Breast epithelium (tissue), 4 donors: ENCODE data around the gene SUGP2. TPM values are rescaled to one million over a fixed set of nuclear protein-coding genes. Genes with fewer than 3 reads are reported as not detected.

Experiments used
- DNase-seq, 2 donors: peaks; one replicate each; pipeline ENCODE4 v3.0.0-alpha.2; 2019; ENCODE audit warnings: low spot score in 2 of 2
- H3K27ac ChIP-seq, 2 donors: fragments of 200-600 bp; sonication (generic) in 1 of 2; one replicate each; pipeline ENCODE4 v1.5.1; 2016 to 2019; ENCODE audit warnings: mild to moderate bottlenecking in 1 of 2
- H3K27me3 ChIP-seq, 2 donors: fragments of 200-600 bp; sonication (generic) in 1 of 2; one replicate each; pipeline versions ENCODE4 v1.5.1 to v1.6.0; 2017 to 2019; ENCODE audit warnings: control low read depth in 1 of 2, mild to moderate bottlenecking in 1 of 2
- H3K36me3 ChIP-seq: fragments of 200-600 bp; one replicate; pipeline ENCODE4 v1.5.1; 2019
- H3K4me1 ChIP-seq, 2 donors: fragments of 200-600 bp; sonication (generic); one replicate each; pipeline ENCODE4 v1.5.1; 2016 to 2019; ENCODE audit warnings: control low read depth in 1 of 2
- H3K4me3 ChIP-seq, 3 donors: fragments of 200-600 bp; sonication (generic); 1 replicate in 2 of 3; 2 replicates in 1 of 3; pipeline ENCODE4 v1.5.1; 2016 to 2019; ENCODE audit warnings: mild to moderate bottlenecking in 3 of 3, moderate library complexity in 2 of 3
- H3K9me3 ChIP-seq, 2 donors: fragments of 200-600 bp; sonication (generic) in 1 of 2; one replicate each; pipeline ENCODE4 v1.5.1; 2016 to 2019; ENCODE audit warnings: control low read depth in 1 of 2
- CTCF ChIP-seq, 3 donors: fragments of 450-650 bp; IDR thresholded peaks; one replicate each; pipeline ENCODE4 v1.5.1; 2016 to 2017; ENCODE audit warnings: antibody characterized with exemption in 3 of 3, mild to moderate bottlenecking in 3 of 3, moderate library complexity in 3 of 3
- POLR2A ChIP-seq: fragments of 450-650 bp; IDR thresholded peaks from one replicate; pipeline ENCODE4 v1.6.1; 2016; ENCODE audit warnings: antibody characterized with exemption, mild to moderate bottlenecking, moderate library complexity
- POLR2AphosphoS5 ChIP-seq, 3 donors: sonication (generic); formaldehyde crosslinking; IDR thresholded peaks; one replicate each; pipeline ENCODE4 v1.6.1; 2017; ENCODE audit warnings: antibody characterized with exemption in 3 of 3
- intact Hi-C: fragments of 100-400 bp; cut with DNase I; formaldehyde crosslinking; loops from one replicate; pipeline ENCODE4 v1.15.1; 2023; ENCODE audit warnings: low total_unique reads
- total RNA-seq, 3 donors: library from RNA; depleted of rRNA; stranded (reverse); fragments of >200 nt; gene quantifications; one replicate each; pipeline ENCODE4 v1.1.0, GENCODE V29; 2016

The SUGP2 gene
- total RNA-seq, 3 donors from 2014 or later: 27.8 to 58.1 (median 56.0) TPM

- TF ChIP-seq CTCF (IDR thresholded peaks at IDR 0.05): no peak
- no peak for TF ChIP-seq POLR2A
- no peak for TF ChIP-seq POLR2AphosphoS5 (IDR thresholded peaks at IDR 0.05)
- intact Hi-C loops: no loop called here
- no peak for DNase-seq
Observed at GRCh38 chr19:18964121-18964520, 69.2 kb downstream of the SUGP2 start.

GRCh38 chr19:18961767-18962620 lies 71.3 kb downstream of the SUGP2 start:
- H3K4me1 ChIP-seq: peaks cover 0 to under 1% of the 10 kb centered on the region in 2 donors
- H3K27me3 ChIP-seq: peaks cover 0 to 5% of the 10 kb centered on the region in 2 donors
- H3K36me3 ChIP-seq: no peaks in the 10 kb centered on the region
- no peak for DNase-seq
- H3K4me3 ChIP-seq: no peak overlapping the region
- TF ChIP-seq CTCF (IDR thresholded peaks at IDR 0.05) (no peak), POLR2A (no peak), POLR2AphosphoS5 (IDR thresholded peaks at IDR 0.05) (no peak)
- H3K9me3 ChIP-seq: no peaks in the 10 kb centered on the region
- intact Hi-C loops: no loop called here
- no peak overlapping the region for H3K27ac ChIP-seq

More at GRCh38 chr19:18964121-18964520, 69.2 kb downstream of the SUGP2 start:
- no peak overlapping the region for H3K4me3 ChIP-seq
- H3K4me1 ChIP-seq: peaks cover 0 to 7% of the 10 kb centered on the region in 2 donors
- no peaks in the 10 kb centered on the region for H3K9me3 ChIP-seq
- no peak overlapping the region for H3K27ac ChIP-seq
- peaks cover 0 to 5% of the 10 kb centered on the region in 2 donors for H3K27me3 ChIP-seq
- H3K36me3 ChIP-seq: no peaks in the 10 kb centered on the region

- no peaks in the 10 kb centered on the region for H3K36me3 ChIP-seq
- TF ChIP-seq POLR2AphosphoS5 (IDR thresholded peaks at IDR 0.05) (no peak), POLR2A (no peak), CTCF (IDR thresholded peaks at IDR 0.05) (no peak)
Observed at GRCh38 chr19:18960370-18960769, 72.9 kb downstream of the SUGP2 start.

GRCh38 chr19:18955042-18955441 lies 78.3 kb downstream of the SUGP2 start:
- H3K27ac ChIP-seq: no peak overlapping the region
- intact Hi-C loops: no loop called here
- no peak for DNase-seq

More at GRCh38 chr19:18960370-18960769, 72.9 kb downstream of the SUGP2 start:
- Histone ChIP-seq H3K9me3 (no peaks in the 10 kb centered on the region), H3K27me3 (peaks cover 0 to 5% of the 10 kb centered on the region in 2 donors), H3K4me1 (no peaks in the 10 kb centered on the region), H3K4me3 (no peak overlapping the region), H3K27ac (no peak overlapping the region)
- DNase-seq: no peak
- intact Hi-C loops: no loop called here

More at GRCh38 chr19:18955042-18955441, 78.3 kb downstream of the SUGP2 start:
- Histone ChIP-seq H3K4me3 (no peak overlapping the region), H3K36me3 (no peaks in the 10 kb centered on the region), H3K27me3 (no peaks in the 10 kb centered on the region), H3K9me3 (no peaks in the 10 kb centered on the region), H3K4me1 (no peaks in the 10 kb centered on the region)
- no peak for TF ChIP-seq POLR2AphosphoS5 (IDR thresholded peaks at IDR 0.05)
- no peak for TF ChIP-seq CTCF (IDR thresholded peaks at IDR 0.05)
- no peak for TF ChIP-seq POLR2A
